Measurements from ENCODE around the gene MGAT4B.
"Not testable (repeated sequence)": the region's sequence is repeated elsewhere in the genome, so short reads cannot be mapped to it uniquely, and the experiment has no call there.

MGAT4B gene

DNA sequence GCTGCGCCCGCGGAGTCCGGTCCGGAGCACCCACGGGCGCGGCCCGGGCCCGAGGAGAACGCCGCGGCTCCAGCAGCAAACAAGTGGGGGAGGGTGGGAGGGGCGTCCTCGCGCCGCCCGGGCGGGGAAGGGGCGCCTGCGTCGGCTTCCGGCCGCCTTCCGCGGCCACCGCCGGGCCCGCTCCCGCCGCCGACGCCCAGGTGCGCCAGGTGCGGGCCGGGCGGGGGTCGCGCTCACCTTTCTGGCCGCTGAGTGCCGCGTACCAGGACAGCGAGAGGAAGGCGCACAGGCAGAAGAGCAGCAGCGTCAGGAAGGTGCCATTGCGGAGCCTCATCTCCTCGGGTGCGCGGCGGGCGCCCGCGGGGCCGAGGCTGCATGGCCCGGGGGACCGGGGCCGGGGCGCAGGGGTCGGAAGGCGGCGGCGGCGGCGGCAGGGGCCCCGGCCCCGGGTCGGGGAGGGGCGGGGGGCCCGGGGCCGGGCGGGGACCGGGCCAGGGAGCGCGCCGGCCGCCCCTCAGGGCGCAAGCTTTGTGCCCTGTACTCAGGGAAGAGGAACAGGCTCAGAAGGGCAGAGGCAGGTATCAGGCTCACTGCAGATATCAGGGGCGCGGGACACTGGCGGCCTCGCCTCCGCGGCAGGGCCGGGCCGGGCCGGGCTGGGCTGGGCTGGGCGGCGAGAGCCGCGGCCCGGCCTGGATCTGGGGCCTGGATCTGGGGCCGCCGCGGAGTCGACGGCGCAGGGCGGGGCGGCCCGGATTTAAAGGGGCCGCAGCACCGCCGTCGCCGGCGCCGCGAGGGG is at the start of gene MGAT4B:
Gene MGAT4B, minus strand, starts transcription at position 617 of the 799 bp plus-strand sequence. Its CDS starts 283 bp downstream, at position 334.
- DNase-seq (ENCODE audit: low spot score) = peak; percentile 69

DNA sequence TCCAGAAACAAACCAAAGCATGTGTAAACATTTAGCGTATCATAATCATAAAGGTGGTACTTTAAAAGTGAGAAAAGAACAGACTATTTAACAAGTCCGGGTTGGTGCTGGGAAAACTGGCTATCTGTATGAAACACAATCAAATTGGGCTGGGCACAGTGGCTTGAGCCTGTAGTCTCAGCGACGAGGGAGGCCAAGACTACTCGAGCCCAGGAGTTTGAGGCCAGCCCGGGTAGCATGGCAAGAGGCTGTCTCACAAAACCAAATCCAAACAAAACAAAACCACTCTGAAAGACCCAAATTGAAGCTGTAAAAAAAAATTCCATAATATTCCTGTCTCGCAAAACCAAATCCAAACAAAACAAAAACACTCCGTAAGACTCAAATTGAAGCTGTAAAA is 47.7 kb upstream of the MGAT4B start:
- DNase-seq (ENCODE audit: low spot score) = no peak

DNA sequence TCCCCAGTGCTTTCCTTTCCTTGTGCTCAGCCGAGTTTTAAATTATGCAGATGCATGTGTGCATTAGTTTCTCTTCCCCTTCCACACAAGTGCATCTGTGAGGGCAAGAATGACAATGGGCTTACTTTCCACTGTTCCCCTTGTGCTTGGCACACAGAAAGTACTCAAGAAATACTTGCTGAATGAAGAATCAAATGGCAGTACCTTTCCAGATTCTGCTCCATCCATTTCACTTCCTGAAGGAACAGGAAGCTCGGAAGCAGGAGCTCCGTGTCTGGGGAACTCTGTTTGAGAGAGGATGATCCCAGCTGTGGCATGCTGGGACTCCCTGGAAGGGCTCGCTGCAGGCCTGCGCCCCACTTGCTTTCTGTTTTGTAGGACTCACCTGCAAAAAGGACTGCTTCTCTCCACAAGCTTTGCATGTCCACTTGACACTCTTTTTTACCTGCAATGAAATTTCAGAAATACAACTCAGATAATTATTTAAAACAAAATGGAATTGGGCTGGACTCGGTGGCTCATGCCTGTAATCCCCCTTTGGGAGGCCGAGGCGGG is 46.4 kb upstream of the MGAT4B start:
- DNase-seq (ENCODE audit: low spot score) = no peak

DNA sequence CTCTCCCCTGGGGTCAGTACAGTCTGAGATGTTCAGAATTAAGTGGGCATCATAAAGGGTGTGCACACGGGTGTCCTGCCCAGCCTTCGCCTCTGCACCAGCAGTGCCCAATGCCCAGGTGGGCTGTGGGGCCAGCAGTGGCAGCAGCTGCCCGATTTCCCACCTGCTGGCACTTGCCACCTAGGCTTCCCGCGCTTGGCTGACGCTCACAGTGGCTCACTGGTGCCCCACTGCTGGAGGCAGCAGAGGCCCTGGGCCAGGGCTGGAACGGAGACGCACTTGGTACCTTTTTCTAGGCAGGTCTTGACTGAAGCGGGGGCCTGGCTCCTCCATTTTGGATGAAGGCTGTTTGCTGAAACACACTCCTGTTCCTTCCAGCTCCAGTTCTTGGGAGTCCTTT is 35.0 kb upstream of the MGAT4B start:
- DNase-seq (ENCODE audit: low spot score) = no peak

DNA sequence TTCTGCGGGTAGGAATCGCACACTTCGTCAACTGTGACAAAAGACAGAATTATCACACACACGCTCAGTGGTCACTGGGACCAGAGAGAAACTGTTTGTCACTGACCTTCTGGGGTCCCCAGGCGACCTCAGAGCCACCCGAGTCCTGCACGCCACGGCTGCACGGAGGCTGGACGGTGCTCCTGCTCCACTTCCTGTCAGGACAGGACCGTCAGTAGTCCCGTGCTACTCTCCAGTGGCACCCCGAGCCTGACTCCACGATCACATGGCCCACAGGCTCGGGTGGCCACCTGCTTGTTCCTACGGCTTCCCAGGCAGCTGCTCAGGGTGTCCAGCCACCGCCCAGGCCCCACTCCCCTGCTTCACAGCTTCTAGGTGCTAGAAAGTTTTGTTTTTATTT is 34.1 kb upstream of the MGAT4B start:
- no peak for DNase-seq (ENCODE audit: low spot score)

DNA sequence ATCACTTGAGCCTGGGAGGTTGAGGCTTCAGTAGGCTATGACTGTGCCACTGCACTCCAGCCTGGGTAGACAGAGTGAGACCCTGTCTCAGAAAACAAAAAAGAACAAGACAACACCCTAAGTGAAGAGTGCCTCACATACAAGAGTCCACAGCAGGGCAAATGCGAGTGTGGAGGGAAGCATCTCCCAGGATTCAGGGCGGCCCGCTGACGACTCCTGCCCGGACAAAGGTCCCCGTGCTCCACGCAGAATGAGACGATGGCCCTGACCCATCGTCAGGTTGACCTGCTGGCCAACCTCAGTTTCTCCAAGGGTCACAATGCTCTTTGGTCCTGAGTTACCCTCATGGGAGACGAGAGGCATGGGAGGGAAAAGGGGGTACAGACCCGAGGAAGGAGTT is 33.7 kb upstream of the MGAT4B start:
- no peak for DNase-seq (ENCODE audit: low spot score)

DNA sequence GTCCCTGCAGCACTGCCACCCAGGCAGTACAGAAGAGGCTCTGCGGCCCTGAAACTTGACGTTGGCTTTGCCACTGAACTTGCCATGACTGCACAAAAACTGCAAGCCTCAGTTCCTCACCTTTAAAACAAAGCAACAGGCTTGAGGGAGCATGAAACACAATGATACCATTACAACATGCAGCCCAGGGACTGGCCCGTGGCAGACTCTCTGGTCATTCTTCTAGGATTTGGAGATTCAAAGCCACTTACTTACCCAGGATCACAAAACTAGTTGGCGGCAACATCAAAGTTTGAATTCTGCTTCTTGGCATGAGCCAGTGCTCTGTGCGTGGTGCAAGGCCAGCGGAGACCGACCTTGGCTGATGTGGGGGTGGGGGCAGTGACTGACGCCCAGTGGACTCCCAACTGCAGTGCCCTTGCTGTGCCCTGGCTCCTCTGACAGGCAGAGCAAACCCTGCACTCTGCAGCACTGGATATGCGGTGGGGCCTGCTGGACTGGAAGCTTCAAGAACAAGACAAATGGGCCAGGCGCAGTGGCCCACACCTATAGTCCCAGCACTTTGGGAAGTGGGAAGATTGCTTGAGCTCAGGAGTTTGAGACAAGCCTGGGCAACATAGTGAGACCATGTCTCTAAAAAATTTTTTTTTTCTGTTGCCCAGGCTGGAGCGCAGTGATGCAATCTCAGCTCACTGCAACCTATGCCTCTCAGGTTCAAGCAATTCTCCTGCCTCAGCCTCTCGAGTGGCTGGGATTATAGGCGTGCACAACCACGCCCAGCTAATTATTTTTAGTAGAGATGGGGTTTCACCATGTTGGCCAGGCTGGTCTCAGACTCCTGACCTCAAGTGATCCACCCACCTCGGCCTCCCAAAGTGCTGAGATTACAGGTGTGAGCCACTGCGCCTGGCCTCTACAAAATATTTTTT is 32.9 kb upstream of the MGAT4B start:
- no peak for DNase-seq (ENCODE audit: low spot score)

DNA sequence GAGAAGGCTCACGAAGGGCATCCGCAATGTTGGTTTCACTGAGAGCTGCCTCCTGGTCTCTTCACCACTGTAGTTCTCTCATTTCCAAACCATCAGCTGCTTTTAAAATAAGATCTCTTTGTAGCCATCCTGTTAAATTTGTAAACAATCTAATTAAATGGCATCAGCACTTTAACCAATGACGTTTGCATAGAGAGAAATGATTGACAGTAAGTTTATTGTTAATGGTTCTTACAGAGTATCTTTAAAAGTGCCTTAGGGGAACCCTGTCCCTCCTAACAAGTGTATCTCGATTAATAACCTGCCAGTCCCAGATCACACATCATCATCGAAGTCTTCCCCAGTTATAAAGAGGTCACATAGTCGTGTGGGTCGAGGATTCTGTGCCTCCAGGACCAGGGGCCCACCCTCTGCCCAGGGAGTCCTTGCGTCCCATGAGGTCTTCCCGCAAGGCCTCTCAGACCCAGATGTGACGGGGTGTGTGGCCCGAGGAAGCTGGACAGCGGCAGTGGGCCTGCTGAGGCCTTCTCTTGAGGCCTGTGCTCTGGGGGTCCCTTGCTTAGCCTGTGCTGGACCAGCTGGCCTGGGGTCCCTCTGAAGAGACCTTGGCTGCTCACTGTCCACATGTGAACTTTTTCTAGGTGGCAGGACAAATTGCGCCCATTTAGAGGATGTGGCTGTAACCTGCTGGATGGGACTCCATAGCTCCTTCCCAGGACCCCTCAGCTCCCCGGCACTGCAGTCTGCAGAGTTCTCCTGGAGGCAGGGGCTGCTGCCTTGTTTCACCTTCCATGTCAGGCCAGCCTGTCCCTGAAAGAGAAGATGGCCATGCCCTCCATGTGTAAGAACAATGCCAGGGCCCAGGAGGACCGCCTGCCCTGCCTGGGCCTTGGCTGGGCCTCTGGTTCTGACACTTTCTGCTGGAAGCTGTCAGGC is 30.7 kb upstream of the MGAT4B start:
- no peak for DNase-seq (ENCODE audit: low spot score)

DNA sequence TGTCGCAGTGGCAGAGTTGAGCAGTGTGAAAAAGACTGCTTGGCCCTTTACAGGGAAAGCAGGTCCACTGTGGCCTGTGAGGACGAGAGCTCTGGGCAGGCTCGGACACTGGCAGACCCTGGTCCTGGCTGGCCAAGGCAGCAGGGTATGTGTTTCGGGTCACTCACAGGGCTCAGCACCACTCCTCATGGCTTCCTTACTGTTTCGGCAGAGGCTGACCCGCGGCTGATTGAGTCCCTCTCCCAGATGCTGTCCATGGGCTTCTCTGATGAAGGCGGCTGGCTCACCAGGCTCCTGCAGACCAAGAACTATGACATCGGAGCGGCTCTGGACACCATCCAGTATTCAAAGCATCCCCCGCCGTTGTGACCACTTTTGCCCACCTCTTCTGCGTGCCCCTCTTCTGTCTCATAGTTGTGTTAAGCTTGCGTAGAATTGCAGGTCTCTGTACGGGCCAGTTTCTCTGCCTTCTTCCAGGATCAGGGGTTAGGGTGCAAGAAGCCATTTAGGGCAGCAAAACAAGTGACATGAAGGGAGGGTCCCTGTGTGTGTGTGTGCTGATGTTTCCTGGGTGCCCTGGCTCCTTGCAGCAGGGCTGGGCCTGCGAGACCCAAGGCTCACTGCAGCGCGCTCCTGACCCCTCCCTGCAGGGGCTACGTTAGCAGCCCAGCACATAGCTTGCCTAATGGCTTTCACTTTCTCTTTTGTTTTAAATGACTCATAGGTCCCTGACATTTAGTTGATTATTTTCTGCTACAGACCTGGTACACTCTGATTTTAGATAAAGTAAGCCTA is 29.8 kb upstream of the MGAT4B start:
- no peak for DNase-seq (ENCODE audit: low spot score)

DNA sequence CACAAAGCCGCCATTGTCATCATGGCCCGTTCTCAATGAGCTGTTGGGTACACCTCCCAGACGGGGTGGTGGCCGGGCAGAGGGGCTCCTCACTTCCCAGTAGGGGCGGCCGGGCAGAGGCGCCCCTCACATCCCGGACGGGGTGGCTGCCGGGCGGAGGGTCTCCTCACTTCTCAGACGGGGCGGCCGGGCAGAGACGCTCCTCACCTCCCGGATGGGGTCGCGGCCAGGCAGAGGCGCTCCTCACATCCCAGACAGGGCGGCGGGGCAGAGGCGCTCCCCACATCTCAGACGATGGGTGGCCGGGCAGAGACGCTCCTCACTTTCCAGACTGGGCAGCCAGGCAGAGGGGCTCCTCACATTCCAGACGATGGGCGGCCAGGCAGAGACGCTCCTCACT is 28.2 kb upstream of the MGAT4B start:
- not testable (repeated sequence) for DNase-seq (ENCODE audit: low spot score)

DNA sequence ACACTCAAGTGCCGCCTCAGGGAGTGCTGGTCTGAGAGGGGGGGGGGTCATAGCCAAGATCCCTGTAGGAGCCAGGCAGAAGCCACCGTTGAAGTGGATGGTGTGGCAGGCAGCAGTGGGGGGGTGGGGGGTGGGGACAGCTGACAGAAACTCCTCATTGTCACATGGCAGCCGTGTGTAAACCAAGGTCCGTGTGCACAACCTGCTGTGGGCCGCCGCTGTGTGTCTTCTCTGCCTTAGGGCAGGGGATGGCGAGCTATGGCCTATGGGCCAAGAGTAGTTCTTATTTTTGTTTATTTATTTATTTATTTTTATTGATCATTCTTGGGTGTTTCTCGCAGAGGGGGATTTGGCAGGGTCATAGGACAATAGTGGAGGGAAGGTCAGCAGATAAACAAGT is 27.5 kb upstream of the MGAT4B start:
- DNase-seq (ENCODE audit: low spot score) = no peak

DNA sequence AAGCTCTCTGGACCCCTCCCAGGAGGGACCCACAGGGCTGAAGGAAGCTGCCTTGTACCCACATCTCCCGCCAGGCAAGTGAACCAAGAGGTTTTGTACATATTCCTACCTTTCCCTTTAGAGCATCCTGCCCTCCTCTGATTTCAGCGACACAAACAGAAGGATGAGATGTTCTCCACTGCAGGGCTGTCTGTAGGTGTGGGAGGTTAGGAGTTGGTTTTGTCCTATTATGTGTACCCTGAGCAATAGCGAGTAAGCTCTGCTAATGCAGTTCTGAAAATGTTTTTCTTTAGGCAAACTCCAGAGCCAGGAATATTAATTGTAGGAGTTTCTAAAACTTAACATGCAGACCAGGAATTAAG is 27.0 kb upstream of the MGAT4B start:
- no peak for DNase-seq (ENCODE audit: low spot score)

DNA sequence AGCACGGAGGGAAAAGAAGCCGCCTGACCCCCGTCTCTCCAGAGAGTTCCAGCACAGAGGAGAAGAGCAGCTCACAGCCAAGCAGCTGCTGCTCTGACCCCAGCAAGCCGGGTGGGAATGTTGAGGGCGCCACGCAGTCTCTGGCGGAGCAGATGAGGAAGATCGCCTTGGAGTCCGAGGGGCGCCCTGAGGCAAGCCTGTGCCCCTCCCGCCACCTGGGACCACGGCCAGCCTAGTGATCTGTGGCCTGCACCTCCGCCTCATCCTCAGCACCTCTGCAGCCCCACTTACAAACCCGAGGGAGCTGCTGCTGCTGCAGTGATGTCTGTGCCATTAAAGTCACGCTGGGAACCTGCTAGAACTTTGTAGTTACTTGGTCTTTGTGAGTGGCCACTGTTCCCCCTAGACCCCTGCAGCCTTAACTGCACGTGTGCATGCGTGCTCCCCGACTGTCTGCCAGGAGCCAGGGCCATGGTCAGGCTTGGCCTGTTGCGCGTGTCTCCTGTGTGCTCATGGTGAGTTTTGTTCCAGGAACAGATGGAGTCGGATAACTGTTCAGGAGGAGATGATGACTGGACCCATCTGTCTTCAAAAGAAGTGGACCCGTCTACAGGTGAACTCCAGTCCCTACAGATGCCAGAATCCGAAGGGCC is 26.5 kb upstream of the MGAT4B start:
- no peak for DNase-seq (ENCODE audit: low spot score)

DNA sequence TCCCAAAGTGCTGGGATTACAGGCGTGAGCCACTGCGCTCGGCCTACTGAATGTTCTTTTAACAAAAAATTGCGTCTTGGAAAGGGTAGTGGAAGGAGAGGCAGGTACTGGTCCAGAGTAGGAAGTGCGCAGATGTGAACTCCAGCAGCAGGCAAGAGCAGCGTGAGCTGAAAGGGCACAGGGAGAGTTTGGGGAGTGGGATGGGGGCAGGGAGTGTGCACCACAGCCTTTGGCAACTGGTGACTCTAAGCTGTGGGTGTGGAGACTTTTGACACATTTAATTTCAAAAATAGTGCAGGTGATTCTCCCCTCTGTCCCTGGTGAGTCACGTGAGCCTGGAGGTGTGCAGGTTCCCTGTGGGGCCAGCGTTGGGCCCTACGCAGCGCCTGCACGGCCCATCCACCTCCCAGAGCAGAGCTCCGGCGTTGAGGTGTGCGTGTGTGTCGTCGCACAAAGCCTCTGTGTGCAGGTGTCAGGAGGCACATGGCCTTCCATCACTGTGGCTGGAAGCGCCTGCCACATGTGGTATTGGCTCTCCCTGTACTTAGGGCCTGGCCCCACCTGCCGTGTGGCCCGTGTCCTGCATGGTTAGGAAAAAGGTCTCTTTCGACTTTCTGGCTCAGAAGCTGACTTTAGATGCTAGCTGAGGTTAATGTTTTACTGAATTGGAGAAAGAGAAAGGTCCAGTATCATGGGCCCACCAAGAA is 25.5 kb upstream of the MGAT4B start:
- no peak for DNase-seq (ENCODE audit: low spot score)

DNA sequence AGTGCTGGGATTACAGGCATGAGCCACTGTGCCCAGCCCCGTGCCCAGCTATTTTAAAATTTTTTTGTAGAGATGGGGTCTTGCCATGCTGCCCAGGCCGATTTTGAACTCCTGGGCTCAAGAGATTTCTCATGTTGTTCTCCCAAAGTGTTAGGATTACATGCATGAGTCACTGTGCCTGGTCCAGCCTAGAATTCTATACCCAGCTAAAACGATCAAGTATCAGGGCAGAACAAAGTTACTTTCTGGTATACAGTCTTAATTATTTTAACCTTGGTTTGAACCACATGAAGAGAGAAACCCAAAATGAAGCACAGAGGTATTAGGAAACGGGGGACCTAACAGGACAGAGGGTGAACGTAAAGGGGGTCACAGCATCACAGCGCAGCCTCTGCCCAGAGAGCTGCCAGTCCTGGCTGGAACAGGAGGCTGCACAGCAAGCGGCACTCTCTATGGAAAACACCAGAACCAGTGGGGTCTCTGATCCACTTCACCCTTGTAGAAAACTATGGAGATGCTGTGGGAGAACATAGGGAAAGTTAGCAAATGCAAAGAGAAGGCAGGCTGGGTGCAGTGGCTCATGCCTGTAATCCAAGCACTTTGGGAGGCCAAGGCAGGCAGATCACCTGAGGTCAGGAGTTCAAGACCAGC is 24.3 kb upstream of the MGAT4B start:
- DNase-seq (ENCODE audit: low spot score) = no peak

DNA sequence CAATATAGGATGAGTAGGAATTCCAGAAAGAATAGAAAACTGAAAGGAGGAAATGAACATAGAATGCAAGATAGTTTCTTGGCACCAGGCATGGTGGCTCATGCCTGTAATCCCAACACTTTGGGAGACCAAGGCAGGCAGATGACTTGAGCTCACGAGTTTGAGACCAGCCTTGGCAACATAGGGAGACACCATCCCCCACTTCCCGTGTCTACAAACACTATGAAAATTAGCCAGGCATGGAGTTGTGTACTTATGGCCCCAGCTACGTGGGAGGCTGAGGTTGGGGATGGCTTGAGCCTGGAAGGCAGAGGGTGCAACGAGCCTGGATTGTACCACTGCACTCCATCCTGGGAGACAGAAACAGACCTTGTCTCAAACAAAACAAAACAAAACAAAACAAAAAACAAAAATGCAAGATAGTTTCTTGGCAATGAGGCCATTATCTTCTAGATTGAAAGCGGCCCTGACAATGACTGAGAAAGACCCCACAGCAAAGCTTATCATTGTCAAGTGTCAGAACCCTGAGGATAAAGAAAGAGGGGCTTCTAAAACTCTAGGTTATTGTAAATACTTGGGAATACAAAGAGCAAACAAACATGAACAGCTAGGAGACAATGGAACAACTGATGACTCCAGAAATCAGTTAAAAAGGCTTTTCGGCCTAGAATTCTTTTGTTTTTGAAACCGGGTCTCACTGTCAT is 23.2 kb upstream of the MGAT4B start:
- DNase-seq (ENCODE audit: low spot score) = no peak

DNA sequence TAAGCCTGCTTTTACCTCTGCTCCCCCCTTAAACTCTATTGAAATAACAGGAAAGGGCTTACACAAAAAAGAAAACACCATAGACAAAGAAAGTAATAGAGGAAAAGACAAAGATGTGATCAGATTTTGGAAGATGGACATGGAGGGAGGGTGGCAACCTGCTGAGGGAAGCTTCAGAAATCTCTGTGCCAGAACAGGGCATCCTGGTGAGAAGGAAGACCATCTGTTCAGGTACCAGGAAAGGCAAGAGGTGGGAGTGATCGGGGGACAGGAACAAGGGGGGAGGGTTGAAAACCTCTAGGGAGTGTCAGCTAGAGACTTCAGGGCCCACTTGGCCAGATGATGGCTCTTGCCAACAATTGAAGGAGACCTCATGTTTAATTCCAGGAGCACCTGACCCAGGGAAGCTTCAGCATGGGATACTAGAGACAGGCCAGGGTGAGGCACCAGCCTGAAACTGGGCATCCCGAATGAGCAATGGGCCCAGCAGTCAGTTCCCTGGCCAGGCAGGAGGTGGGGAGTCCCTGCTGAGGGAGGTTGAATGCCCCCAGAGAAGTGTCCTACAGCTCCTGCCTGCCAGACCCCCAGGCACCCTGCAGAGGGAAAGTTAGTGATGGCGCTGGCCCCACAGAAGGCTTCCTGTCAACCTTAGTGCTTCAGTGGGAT is 22.2 kb upstream of the MGAT4B start:
- no peak for DNase-seq (ENCODE audit: low spot score)

DNA sequence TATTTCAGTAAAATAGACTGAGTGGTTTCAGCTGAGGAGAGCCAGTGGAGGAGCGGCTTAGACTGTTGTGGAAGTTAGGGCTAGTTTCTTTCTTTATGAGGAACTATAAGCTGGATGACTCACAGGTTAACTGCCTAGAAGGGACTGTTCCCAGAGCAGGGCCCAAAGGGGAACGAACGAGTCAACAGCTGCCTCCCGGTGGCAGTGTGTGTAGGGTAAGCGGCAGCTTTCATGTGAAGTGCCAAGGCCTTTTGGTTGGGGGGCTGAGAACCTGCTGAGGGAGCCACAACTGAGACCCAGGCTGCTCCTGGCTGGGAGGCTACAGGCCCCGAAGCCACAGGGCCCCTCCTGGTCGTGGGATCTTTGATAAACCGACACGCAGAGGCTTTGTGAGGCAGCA is 21.0 kb upstream of the MGAT4B start:
- DNase-seq (ENCODE audit: low spot score) = no peak
